ENCODE results near the gene DAZAP1.

GRCh38 chr19:1455336-1456120 is 48.1 kb downstream of the DAZAP1 start:
- no peak for TF ChIP-seq CTCF (IDR thresholded peaks at IDR 0.05; ENCODE audit: insufficient read depth, low read length, poor library complexity, severe bottlenecking)
- no peak for TF ChIP-seq EZH2phosphoT487 (conservative IDR thresholded peaks at IDR 0.05; ENCODE audit: low read length)
